HL-60/S4 (cell line): Measurements from ENCODE around the gene ITPKB.

Source experiments
- in situ Hi-C: fragments of 300-500 bp; cut with MboI; formaldehyde crosslinking; loops from 2 replicates; pipeline ENCODE4 v1.14.3; 2022; ENCODE audit warnings: low sequenced_read_pairs

Gene ITPKB

DNA sequence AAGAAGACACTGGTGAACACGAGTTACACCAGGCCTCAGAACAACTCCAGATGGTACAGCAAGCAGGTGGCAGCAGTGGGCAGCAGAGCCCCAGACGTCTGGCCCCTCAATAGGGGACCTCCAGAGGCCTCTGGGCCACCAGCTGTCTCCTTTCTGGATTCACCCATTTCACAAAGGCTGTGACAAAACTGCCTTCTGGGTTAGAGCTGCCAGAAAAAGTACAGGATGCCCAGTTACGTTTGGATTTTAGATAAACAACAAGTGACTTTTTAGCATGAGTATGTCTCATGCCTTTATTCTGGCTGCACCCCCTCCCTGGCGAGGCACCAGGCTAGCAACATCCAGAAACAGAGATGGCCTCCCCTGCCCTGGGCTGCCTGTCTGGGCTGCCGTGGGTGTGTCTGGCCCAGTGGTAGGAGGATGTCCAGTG is 30.1 kb downstream of the ITPKB start:
- in situ Hi-C loops = no loop called here

DNA sequence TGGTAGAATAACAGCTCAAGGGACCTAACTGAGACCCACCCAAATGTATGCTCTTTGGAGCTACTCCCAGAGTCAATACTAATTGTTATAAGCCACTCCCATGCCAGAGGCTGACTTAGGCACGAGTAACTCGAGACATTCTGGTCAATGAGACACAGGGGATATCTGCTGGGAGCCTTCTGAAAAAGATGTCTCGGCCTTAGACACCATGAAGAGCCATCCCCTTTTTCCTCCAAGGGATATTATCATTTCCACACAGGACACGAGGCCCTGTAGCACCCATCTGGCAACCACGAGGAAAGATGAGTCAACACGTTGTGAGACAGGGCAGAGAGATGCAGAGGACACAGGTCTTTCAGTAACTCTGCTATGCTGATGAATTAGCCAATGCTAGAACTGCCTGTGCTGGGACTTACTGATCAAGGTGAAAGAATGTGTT is 30.7 kb downstream of the ITPKB start:
- in situ Hi-C loops = no loop called here

DNA sequence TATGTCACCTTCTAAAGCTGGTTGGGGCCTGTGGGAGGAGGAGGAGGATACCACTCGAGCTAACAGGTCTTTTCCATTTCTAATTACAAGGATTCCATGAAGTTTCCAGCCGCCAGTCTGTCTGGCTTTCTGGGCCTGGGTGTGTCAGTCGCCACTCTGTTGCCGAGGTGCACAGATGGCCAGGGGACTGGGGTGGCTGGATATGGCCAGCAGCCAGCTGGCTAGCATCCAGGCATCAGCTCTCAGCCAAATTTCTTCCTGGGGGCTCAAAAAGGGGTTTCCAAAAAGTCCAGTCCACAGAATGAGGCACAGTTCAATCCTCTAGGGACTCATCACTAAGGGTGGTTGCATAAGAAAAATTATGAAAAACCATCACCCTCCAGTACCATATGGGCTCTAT is 32.4 kb downstream of the ITPKB start:
- in situ Hi-C loops = no loop called here

DNA sequence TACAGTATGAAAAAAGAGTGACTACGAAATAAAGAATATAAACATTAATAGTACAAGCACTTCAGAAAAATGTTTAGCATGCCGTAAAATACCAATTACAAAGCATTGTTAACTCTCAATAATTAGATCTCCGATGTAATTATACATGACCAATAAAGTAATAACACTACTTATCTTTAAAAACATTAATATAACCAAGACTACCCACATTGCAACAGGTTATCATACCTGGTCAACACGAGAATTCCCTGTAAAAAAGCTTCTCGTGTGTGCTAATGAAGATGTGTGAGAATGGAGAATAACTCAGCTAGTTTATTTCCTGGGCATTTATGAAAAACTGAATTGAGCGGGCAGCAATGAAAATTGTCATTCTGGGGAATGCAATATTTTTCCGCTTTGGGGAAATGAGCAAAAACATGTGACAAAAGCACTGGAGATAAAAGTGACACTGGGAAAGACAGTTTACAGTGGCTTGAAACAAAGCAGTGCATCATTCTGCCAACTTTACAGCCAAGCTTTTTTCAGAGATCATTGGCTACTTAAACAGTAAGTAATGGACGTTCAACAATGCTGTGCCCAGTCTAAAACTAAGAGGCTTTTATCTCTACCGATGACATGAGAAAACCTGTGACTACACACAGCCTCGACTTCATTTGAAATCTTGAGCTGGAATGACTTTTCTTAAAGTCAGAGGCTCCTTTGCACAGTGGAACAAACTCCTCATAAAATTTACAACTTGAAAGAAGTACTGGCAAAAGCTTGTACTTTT is 34.7 kb downstream of the ITPKB start:
- in situ Hi-C loops = no loop called here

DNA sequence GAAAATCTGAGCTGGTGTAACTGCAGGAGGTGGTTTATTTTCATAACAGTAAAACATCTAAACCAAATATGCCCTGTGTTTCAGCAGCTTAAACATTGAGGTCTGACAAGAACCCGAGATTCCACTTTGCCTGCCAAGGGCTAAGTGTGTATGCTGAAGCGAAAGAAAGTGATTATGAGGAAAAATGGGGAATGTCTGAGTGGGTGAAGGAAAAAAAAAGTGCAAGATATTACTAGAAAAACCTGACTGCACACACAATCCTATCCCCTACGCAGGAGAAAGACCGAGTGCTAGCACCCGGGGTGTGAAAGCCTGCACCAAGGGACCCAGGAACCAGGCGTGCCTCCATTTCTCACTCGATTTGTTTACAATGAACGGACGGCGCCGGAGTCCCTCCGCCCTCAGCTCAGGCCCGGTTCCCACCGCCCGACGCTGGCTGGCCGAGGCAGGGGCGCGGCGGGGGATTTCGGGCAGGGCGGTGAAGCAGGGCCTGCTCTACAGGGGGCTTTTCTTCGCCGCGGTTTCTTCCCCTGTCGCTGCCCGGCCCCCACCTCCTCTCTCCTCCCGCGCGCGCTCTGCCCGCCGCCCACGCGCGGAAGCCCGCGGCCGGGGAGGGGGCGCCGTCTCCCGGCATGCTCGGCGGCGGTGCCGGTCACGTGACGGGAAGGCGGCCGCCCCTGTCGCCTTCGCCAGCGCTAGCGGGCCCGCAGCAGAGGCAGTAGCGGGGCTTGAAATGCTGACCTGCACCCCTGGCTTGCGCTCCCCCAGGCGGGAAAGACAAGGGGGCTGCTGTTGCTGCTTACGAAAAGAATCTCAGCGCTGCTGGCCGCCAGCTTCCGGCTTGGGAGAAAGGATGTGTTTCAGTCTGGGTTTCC is 35.9 kb downstream of the ITPKB start:
- in situ Hi-C loops = no loop called here

DNA sequence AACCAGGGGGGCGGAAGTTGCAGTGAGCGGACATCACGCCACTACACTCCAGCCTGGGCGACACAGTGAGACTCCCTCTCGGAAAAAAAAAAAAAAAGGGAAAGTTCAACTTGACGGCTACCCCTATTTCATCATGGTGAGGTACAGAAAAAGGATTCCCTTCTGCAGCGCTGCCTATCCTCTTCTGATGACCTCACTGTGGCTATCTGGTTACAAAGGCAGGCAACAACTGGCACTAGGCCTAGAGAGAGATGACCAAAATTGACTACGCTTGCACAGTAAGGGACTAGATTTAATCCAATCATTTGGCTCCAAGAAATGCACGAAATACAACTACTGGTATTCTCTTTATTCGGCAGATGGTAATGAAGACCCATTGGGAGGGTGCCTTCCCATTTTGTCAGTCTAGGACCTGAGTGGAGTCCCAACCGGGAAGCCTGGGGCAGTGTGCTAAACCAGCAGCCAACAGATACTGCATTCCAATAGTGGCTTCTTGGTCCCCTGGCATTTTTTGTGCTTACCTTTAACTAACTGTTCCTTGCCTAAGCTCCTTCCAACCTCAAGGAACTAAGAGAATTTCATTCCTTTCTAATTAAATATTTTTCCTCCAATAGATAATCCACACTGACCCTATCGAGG is 36.6 kb downstream of the ITPKB start:
- in situ Hi-C loops = no loop called here

DNA sequence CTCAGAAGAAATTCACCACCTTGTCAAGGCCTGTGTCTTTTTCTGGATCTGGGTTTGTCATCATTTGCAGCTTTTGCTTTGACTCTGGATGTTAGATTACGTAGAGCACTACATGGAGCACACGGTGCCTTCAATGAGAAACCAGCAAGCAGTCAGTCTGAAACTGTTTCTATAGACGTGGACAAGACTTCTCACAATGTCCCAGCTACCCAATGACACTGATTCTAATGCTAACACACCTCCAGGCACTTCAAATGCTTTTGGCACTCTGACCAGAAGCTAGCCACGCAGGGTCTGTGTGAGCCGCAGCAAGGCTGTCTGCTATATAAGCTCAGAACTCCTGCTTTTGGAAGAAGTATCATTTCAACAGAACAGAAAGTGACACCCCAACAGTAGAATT is 38.2 kb downstream of the ITPKB start:
- in situ Hi-C loops = no loop called here

DNA sequence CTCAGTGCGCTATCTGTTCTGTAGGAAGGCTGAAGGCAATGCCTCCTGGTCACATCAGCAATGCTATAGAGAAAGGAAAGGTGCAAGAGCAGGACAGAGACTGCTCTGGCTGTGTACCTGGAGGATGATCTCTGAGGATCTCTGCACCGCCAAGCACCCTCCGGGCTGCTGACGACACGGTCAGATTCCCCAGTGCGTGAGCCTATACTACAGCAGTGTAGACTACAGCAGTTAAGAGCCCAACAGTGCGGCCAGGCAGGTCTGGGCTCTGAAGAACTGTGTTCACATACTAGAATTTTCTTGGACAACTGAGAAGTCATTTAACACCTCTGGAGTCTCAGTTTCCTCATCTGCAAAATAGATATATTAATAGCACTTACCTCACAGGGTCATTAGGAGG is 39.9 kb downstream of the ITPKB start:
- in situ Hi-C loops = no loop called here

DNA sequence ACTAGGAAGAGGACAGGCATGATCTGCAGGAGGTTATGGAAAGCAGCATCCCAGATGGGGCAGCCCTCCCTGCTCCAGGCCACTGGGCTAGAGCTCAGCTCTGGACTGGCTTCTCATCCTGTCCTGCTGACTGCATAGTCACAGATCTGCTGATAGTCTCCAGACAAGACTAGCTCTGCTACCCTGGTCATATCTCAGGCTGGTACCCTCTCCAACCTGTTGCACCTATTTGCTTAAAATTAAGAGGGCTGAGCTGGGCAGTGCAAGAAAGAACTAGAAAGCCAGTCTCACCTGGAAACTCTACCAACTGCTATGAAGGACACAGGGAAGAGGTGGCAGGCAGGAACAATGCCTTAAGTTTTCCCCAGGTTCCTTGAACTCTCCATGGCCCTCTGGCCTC is 40.4 kb downstream of the ITPKB start:
- in situ Hi-C loops = no loop called here

DNA sequence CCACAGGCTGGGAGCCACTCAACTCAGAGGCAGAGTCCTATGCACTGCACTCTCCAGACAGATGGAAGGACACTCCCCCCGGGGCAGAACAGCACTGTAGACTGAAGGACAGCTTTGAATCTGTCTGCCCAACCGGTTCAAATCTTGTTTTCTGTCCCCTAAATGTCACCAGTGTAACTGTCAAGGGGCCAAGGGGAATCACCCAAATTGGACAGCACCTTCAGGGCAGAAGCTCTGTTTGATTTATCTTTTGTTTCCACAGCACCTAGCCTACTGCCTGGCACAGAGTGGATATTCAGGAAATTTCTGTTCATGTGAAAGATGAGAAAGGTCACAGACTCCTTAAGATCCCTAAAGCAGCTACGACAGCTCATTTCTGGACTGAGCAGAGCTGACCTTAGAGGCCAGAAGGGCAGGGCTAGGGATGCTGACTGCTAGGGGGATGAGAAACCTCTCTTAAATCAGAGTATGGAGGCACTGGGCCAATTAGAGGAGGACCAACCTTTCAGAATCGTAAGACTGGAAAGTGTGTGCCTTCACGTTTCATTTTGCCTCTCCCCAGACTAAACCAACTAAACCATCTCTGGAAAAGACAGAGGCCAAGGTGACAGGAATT is 41.0 kb downstream of the ITPKB start:
- in situ Hi-C loops = no loop called here

DNA sequence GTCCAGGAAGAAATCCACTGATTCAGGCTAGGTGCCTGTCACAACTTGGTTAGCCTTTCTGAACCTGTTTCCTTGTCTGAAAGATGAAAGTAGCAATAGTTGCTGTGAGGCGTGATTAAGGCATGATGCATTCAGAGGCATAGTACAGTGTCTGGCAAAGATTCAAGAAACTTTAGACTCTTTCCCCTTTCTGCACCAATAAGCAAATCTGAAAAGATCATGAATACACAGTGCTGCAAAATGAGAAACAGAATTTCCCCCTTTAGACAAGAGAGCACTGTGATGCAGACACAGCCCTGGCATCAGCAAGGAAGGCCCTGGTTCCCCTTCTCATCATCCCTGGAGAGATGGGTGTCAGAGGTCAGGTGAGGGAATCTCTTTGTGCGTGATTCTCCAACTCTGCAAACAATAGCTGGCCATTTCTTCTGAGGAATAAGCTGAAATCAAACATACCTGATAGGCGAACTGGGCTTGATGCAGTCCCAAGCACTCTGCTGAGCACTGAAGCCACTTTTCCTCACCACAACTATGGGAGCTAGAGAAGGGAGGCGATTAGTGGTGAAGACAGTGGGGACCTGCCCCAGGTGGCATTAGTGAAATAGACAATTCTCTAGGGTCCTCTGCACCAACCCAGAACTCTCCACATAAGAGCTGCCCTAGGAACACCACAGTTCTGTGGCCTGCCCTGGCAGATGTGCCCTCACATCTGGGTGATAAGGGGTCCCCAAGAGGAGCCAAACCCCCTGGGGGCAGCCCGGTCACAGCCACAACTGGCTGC is 41.7 kb downstream of the ITPKB start:
- in situ Hi-C loops = no loop called here

DNA sequence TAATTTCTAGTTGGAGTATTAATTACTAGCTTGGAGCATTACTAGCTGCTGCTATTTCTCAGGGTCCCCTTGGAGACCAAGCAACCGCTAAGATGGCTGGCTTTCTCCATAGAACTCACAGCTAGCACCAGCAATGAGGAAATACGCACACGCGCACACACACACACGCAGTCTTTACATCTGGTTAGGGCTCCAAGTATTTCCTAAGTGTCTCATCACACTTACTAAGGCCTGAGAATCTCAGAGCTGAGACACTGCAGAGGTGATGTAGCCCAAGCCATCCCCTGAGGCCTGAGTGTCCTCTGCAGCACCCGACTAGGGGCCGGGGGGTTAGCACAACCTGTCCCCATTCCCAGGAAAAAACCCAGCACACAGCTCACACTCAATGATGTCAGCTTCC is 42.5 kb downstream of the ITPKB start:
- in situ Hi-C loops = no loop called here

DNA sequence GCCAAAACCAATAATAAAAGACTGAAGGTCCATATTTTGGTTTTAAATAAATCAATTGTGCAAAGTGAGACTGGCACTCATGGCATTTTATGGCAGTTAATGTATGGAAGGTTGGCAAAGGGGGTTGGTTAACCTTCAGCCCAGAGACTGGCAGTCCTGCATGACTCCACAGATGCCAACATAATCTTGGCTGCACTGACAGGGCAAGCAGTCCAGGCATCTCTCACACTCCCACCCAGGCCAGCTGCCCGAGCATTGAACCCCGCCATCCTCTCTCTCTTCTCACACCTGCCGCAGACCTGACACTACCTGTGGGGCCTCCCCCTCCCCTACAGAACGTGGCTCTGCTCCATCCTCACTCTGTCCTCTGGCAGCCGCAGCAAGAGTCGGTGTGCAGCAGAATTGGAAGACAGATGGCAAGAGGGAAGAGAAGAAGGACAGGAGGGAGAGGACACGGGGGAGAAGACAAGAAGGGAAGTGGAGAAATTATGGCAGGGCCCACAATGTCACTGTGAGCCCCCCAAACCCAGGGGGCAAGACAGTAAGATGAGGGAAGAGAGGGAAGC is 43.7 kb downstream of the ITPKB start:
- in situ Hi-C loops = no loop called here

DNA sequence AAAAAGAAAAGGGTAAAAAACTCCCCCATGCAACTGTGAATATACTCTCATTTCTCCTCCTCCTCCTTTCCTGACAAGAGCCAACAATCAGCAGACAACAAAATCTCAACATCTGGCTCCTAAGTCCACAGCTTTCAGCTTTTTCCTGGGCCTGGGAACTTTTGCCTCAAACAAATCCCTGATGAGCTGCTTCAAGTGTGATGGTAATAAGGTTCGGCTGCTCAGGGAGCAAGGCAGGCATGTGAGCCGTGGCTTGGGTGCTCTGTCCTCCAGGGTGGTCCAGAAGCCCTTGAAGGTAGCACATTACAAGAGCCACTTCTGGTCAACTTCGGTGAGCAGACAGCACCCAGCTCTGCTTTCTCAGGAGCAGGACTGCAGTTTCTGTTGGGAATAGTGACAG is 46.3 kb downstream of the ITPKB start:
- in situ Hi-C loops = no loop called here

DNA sequence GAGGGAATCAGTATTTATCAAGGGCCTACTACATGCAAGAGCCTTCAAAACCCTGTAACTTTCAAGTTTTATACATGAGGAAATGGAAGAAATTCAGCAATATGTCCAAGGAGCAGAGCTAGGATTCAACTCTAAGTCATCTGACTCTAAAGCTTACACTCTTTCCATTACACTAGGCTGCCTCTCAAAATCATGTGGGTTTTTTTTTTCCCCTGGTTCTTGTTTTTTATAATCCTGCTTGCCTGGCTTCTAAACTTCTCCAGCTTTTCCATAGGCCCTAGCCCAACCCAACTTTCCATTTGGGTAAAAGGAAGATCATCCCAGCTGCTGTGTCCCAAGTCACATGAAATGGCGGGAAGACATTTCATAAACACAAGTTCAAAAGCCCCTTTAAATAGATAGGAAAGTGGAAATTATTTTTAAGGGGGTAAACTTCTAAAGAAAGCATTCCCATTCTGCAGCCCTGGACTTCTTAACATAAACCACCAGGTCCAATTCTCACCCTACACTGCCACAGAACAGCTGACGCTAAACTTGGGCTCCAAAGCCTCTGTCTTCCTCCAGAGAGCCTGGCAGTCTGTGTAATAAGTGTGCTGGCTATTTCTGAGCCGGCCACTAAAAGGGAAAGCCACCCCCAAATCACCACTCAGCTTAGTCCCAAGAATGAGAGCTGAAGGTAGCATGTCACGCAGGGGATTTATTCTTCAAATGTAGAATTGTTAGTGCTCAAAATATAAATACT is 46.9 kb downstream of the ITPKB start:
- in situ Hi-C loops = no loop called here

DNA sequence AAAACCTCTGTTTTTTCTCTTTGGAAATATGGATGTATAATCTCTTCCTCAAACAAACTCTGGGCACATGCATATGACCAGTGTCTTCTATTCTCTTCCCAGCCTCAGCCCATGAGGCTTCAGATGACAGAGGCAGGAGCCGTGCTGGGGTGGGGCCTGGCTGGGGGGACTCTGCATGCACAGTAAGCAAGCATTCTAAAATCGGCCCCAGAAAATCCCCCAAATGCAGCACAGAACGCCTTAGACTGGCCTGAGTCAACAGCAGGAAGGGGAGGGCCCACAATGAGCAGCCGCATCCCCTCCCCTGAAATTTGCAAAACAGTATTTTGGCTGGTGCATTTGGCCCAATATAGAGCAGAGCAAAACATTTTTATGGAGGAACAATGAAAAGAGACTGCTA is 47.8 kb downstream of the ITPKB start:
- in situ Hi-C loops = no loop called here

DNA sequence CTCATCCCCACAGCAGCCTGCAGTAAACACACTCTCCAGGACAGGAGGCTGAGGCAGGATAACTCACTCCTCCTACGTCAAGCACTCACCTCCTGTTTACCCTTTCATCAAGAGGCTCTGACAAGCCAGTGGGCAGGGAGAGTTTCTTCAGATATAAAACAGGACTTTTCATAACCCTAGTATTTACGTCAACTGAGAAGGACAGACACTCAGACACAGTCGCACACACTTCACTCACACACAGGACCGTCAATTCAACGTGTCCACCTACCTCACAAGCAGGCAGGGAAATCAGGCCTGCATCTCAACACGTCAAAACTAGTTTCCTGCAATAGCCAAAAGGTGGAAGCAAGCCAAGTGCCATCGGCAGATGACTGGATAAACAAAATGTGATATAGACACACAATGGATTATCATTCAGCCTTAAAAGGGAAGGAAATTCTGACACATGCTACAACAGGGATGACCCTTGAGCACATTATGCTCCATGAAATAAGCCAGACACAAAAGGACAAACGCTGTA is 48.6 kb downstream of the ITPKB start:
- in situ Hi-C loops = no loop called here

DNA sequence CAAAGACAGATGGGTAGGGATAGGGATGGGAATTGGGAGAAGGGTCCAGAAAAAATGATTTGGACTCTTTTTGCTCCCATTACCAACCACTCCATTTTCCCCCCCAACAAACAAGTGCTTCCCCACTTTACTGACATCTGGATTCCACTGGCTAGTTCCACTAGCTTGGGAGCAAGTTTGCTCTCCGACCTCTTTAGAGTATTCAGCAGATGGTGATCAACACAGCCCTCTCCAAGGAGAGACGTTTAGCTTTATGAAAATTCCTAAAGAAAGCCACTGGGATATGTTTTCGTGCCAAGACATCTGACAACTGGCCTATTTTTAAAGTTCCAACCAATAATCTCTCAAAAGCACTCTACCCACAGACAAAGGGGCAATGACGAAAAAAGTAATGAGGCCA is 50.3 kb downstream of the ITPKB start:
- in situ Hi-C loops = no loop called here

DNA sequence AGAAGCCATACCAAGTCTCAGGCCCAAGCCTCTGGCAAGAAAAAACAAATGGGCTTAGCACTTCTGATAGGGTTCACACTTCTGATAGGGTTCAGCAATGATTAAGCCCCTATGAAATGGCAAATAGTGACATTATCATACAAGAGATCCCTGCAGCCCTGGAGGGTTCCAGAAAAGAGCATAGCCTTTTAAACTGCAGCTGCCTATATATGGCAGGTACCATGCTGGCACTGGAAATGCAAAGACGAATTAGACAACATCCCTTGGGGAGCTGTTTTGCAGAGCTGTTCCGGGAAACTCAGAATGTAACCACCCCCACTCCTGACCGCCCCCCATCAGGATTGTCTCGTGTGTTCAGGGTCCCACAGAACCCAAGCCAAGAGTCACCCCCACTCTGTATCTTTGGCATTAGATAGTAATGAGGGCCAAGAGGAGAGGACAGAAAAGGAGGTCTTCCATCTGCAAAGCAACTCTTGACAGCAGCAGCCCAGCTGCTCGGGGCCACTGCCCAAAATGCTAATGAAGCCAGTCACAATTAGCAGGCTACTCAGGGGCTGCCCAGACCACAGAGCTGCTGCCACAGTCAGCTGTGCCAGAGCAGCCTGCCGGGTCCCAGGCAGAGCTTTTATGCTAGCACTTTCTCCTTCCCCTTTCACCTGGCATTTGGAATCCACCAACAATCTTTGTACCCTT is 50.9 kb downstream of the ITPKB start:
- in situ Hi-C loops = no loop called here
